ENCODE results near the gene ADAMTS4. TPM values are rescaled to one million over a fixed set of nuclear protein-coding genes. Genes with fewer than 3 reads are reported as not detected.

Gene ADAMTS4
- total and polyA plus RNA-seq, 9 of the 15 experiments (the other 6 are each of a cell fraction or from before 2014, with no cell fraction given): 0.07 to 3.7 (median 0.41) TPM

DNA sequence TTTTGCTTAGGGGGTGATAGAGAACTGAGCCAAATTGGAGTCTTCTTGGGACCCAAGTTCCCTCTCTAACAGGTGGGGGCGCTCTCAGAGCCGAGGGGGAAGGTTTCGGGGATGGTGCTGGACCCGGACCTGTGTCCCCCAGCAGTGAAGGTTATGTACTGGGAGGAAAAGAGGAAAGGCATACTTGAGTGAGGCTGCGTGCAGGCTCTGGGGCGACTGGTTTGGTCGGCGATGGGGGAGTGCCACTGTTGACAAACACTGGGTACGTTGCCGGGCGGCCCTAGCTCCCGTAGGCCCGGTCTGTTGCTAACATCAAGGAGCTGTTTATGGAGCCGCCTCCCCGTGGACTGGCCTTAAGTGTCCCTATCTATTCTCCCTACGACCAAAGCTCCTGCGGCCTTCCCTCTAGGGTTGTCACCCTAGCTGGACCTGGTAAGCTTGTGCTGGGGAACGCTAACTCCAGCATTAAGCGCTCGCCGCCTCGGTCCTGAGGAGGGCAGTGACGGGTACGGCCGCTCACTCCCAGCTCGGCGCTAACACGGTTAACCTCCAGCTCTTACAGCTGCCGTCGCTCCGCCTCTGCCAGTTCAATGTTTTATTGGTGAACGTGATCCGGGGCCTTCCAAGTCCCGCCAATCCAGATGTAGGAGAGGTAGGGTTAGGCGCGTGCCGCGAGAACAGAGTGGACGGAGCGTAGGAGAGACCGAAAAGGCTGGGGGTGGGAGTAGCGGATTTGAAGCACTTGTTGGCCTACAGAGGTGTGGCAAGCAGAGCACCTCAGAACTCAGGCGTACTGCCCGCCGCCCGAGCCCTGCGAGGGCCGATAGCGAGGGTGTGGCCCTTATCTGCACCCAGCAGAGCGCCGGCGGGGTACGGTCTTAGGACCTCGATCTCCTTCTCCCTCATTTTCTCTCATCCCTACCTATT, 32.8 kb downstream of the ADAMTS4 start, which contains the start of gene PPOX (continued):
- TF ChIP-seq, protein P1, sequence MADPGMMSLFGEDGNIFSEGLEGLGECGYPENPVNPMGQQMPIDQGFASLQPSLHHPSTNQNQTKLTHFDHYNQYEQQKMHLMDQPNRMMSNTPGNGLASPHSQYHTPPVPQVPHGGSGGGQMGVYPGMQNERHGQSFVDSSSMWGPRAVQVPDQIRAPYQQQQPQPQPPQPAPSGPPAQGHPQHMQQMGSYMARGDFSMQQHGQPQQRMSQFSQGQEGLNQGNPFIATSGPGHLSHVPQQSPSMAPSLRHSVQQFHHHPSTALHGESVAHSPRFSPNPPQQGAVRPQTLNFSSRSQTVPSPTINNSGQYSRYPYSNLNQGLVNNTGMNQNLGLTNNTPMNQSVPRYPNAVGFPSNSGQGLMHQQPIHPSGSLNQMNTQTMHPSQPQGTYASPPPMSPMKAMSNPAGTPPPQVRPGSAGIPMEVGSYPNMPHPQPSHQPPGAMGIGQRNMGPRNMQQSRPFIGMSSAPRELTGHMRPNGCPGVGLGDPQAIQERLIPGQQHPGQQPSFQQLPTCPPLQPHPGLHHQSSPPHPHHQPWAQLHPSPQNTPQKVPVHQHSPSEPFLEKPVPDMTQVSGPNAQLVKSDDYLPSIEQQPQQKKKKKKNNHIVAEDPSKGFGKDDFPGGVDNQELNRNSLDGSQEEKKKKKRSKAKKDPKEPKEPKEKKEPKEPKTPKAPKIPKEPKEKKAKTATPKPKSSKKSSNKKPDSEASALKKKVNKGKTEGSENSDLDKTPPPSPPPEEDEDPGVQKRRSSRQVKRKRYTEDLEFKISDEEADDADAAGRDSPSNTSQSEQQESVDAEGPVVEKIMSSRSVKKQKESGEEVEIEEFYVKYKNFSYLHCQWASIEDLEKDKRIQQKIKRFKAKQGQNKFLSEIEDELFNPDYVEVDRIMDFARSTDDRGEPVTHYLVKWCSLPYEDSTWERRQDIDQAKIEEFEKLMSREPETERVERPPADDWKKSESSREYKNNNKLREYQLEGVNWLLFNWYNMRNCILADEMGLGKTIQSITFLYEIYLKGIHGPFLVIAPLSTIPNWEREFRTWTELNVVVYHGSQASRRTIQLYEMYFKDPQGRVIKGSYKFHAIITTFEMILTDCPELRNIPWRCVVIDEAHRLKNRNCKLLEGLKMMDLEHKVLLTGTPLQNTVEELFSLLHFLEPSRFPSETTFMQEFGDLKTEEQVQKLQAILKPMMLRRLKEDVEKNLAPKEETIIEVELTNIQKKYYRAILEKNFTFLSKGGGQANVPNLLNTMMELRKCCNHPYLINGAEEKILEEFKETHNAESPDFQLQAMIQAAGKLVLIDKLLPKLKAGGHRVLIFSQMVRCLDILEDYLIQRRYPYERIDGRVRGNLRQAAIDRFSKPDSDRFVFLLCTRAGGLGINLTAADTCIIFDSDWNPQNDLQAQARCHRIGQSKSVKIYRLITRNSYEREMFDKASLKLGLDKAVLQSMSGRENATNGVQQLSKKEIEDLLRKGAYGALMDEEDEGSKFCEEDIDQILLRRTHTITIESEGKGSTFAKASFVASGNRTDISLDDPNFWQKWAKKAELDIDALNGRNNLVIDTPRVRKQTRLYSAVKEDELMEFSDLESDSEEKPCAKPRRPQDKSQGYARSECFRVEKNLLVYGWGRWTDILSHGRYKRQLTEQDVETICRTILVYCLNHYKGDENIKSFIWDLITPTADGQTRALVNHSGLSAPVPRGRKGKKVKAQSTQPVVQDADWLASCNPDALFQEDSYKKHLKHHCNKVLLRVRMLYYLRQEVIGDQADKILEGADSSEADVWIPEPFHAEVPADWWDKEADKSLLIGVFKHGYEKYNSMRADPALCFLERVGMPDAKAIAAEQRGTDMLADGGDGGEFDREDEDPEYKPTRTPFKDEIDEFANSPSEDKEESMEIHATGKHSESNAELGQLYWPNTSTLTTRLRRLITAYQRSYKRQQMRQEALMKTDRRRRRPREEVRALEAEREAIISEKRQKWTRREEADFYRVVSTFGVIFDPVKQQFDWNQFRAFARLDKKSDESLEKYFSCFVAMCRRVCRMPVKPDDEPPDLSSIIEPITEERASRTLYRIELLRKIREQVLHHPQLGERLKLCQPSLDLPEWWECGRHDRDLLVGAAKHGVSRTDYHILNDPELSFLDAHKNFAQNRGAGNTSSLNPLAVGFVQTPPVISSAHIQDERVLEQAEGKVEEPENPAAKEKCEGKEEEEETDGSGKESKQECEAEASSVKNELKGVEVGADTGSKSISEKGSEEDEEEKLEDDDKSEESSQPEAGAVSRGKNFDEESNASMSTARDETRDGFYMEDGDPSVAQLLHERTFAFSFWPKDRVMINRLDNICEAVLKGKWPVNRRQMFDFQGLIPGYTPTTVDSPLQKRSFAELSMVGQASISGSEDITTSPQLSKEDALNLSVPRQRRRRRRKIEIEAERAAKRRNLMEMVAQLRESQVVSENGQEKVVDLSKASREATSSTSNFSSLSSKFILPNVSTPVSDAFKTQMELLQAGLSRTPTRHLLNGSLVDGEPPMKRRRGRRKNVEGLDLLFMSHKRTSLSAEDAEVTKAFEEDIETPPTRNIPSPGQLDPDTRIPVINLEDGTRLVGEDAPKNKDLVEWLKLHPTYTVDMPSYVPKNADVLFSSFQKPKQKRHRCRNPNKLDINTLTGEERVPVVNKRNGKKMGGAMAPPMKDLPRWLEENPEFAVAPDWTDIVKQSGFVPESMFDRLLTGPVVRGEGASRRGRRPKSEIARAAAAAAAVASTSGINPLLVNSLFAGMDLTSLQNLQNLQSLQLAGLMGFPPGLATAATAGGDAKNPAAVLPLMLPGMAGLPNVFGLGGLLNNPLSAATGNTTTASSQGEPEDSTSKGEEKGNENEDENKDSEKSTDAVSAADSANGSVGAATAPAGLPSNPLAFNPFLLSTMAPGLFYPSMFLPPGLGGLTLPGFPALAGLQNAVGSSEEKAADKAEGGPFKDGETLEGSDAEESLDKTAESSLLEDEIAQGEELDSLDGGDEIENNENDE (IDR thresholded peaks at IDR 0.05; ENCODE audit: low read depth, low read length): no peak
- TF ChIP-seq, protein P2, sequence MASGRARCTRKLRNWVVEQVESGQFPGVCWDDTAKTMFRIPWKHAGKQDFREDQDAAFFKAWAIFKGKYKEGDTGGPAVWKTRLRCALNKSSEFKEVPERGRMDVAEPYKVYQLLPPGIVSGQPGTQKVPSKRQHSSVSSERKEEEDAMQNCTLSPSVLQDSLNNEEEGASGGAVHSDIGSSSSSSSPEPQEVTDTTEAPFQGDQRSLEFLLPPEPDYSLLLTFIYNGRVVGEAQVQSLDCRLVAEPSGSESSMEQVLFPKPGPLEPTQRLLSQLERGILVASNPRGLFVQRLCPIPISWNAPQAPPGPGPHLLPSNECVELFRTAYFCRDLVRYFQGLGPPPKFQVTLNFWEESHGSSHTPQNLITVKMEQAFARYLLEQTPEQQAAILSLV (tag; IDR thresholded peaks at IDR 0.05): no peak
- TF ChIP-seq SNIP1 (IDR thresholded peaks at IDR 0.05; ENCODE audit: low read depth) (no peak), TAF7 (tag; IDR thresholded peaks at IDR 0.05) (no peak)
- TF ChIP-seq, protein P3, sequence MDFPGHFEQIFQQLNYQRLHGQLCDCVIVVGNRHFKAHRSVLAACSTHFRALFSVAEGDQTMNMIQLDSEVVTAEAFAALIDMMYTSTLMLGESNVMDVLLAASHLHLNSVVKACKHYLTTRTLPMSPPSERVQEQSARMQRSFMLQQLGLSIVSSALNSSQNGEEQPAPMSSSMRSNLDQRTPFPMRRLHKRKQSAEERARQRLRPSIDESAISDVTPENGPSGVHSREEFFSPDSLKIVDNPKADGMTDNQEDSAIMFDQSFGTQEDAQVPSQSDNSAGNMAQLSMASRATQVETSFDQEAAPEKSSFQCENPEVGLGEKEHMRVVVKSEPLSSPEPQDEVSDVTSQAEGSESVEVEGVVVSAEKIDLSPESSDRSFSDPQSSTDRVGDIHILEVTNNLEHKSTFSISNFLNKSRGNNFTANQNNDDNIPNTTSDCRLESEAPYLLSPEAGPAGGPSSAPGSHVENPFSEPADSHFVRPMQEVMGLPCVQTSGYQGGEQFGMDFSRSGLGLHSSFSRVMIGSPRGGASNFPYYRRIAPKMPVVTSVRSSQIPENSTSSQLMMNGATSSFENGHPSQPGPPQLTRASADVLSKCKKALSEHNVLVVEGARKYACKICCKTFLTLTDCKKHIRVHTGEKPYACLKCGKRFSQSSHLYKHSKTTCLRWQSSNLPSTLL (IDR thresholded peaks at IDR 0.05): no peak
- TF ChIP-seq, protein P4, sequence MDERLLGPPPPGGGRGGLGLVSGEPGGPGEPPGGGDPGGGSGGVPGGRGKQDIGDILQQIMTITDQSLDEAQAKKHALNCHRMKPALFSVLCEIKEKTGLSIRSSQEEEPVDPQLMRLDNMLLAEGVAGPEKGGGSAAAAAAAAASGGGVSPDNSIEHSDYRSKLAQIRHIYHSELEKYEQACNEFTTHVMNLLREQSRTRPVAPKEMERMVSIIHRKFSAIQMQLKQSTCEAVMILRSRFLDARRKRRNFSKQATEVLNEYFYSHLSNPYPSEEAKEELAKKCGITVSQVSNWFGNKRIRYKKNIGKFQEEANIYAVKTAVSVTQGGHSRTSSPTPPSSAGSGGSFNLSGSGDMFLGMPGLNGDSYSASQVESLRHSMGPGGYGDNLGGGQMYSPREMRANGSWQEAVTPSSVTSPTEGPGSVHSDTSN (CRISPR knock-in tag; IDR thresholded peaks at IDR 0.05; ENCODE audit: low read depth): no peak
- TF ChIP-seq, protein P4 (tag; conservative IDR thresholded peaks at IDR 0.05; ENCODE audit: low read depth): no peak
